Measurements from ENCODE around the gene OPRM1.

OPRM1 gene

GRCh38 chr6:154289818-154290508, 250.9 kb downstream of the OPRM1 start:
- no peak for DNase-seq

- DNase-seq: no peak
These were observed 253.0 kb downstream of the OPRM1 start for GRCh38 chr6:154292066-154292465.

DNA sequence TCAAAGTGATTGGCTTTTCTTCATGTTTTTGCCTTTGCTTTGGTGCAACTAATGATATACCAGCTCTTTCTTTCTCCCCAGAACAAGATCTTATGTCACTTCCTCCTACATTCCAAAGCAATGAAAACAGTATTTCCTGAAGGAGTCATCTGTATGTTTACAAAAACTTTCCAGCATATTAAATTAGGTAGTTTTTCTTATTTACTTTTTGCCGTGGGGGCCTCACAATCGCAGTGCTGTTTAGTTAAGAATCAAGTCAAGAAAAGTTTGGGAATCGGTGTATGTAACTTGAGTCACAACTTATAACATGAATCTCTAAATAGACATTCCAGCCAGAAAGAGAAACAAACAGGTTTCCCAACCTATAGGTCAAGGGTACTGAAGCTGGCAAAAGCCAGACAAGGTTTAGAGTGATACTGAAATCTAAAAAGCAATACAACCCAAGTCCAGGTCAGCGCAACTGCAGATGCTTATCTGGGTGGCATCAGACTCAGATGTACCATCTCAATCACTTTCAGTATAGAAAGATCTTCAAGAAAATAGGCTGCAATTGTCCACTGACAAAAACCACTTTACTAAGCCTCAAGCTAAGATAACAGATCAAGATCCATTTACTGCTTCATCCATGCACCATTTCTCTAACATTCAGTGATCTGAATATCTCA, 253.9 kb downstream of the OPRM1 start:
- no peak for DNase-seq

GRCh38 chr6:154295733-154296132, 256.7 kb downstream of the OPRM1 start:
- no peak for DNase-seq
